CD4-positive, alpha-beta T cell treated with Interleukin-4 for 1 hour (primary cell): ENCODE measurements around the gene GMDS.

Experiments
- DNase-seq, 2 donors: peaks; one replicate each; pipeline ENCODE4 v3.0.0-alpha.2; 2020 to 2022

GMDS gene

GRCh38 chr6:2086326-2086965 lies 159.0 kb downstream of the GMDS start:
- no peak for DNase-seq

GRCh38 chr6:2085657-2086056 lies 159.7 kb downstream of the GMDS start:
- DNase-seq = no peak

- DNase-seq = no peak
Observed at GRCh38 chr6:2081155-2082138, 164.0 kb downstream of the GMDS start.

- no peak for DNase-seq
Observed at GRCh38 chr6:2078888-2079287, 166.5 kb downstream of the GMDS start.

GRCh38 chr6:2077826-2078225 lies 167.6 kb downstream of the GMDS start:
- no peak for DNase-seq

GRCh38 chr6:2073476-2073875 lies 171.9 kb downstream of the GMDS start:
- DNase-seq = no peak

GRCh38 chr6:2072453-2072852 lies 173.0 kb downstream of the GMDS start:
- DNase-seq = no peak

GRCh38 chr6:2063547-2063946 lies 181.9 kb downstream of the GMDS start:
- no peak for DNase-seq

GRCh38 chr6:2061880-2062279 lies 183.5 kb downstream of the GMDS start:
- no peak for DNase-seq

- DNase-seq = no peak
Observed at GRCh38 chr6:2055911-2056310, 189.5 kb downstream of the GMDS start.

- no peak for DNase-seq
Observed at GRCh38 chr6:2055143-2055542, 190.3 kb downstream of the GMDS start.

- DNase-seq = no peak
Observed at GRCh38 chr6:2054516-2055067, 190.8 kb downstream of the GMDS start.

- no peak for DNase-seq
Observed at GRCh38 chr6:2053691-2054090, 191.7 kb downstream of the GMDS start.

GRCh38 chr6:2047855-2048254 lies 197.6 kb downstream of the GMDS start:
- DNase-seq = no peak

GRCh38 chr6:2044192-2044591 lies 201.2 kb downstream of the GMDS start:
- DNase-seq = no peak

GRCh38 chr6:2042956-2043648 lies 202.3 kb downstream of the GMDS start:
- no peak for DNase-seq

- DNase-seq = peak; percentile 15 to 42
Observed at GRCh38 chr6:2038092-2038491, 207.3 kb downstream of the GMDS start.

GRCh38 chr6:2037237-2037926 lies 208.0 kb downstream of the GMDS start:
- no peak for DNase-seq

- no peak for DNase-seq
Observed at GRCh38 chr6:2036710-2037023, 208.7 kb downstream of the GMDS start.

- no peak for DNase-seq
Observed at GRCh38 chr6:2035826-2036709, 209.3 kb downstream of the GMDS start.

- DNase-seq = no peak
Observed at GRCh38 chr6:2035046-2035445, 210.4 kb downstream of the GMDS start.

GRCh38 chr6:2034256-2034655 lies 211.1 kb downstream of the GMDS start:
- DNase-seq = no peak
